Lung (tissue), 12 donors: ENCODE measurements around the gene MAP3K4. TPM values are rescaled to one million over a fixed set of nuclear protein-coding genes. Genes with fewer than 3 reads are reported as not detected.

Experiments used
- ATAC-seq: fragments of 200-7000 bp; cut with Tn5 transposase; one replicate; pipeline ENCODE4 v1.9.1; 2020; ENCODE audit warnings: moderate number of reproducible peaks; ENCODE audit not compliant: insufficient read depth, low FRiP score
- DNase-seq, 3 donors: peaks; one replicate each; pipeline ENCODE4 v3.0.0-alpha.2; 2013 to 2017
- H3K27ac ChIP-seq, 2 donors: one replicate each; pipeline ENCODE4 v1.5.1; 2013; ENCODE audit warnings: mild to moderate bottlenecking in 2 of 2, moderate library complexity in 2 of 2, control low read depth in 1 of 2, inconsistent platforms in 1 of 2, low read depth in 1 of 2, low read length in 1 of 2
- H3K27me3 ChIP-seq, 3 donors: one replicate each; pipeline ENCODE4 v1.5.1; 2013; ENCODE audit warnings: low read length in 2 of 3; ENCODE audit not compliant: control insufficient read depth in 3 of 3, insufficient read depth in 3 of 3
- H3K36me3 ChIP-seq, 4 donors: one replicate each; pipeline ENCODE4 v1.5.1; 2013; ENCODE audit warnings: low read length in 4 of 4, mild to moderate bottlenecking in 1 of 4, moderate library complexity in 1 of 4; ENCODE audit not compliant: control insufficient read depth in 4 of 4, insufficient read depth in 4 of 4
- H3K4me1 ChIP-seq, 5 donors: one replicate each; pipeline ENCODE4 v1.5.1; 2013; ENCODE audit warnings: low read length in 5 of 5, mild to moderate bottlenecking in 2 of 5, moderate library complexity in 1 of 5; ENCODE audit not compliant: control insufficient read depth in 5 of 5, insufficient read depth in 5 of 5
- H3K4me3 ChIP-seq: one replicate; pipeline ENCODE4 v1.5.1; 2013; ENCODE audit warnings: mild to moderate bottlenecking, control low read depth, moderate library complexity
- H3K9ac ChIP-seq, 2 donors: one replicate each; pipeline ENCODE4 v1.5.1; 2013; ENCODE audit warnings: low read length in 2 of 2, control low read depth in 1 of 2; ENCODE audit not compliant: insufficient read depth in 1 of 2
- H3K9me3 ChIP-seq, 4 donors: one replicate each; pipeline ENCODE4 v1.5.1; 2013; ENCODE audit warnings: low read length in 3 of 4, mild to moderate bottlenecking in 1 of 4, moderate library complexity in 1 of 4; ENCODE audit not compliant: control insufficient read depth in 4 of 4, insufficient read depth in 3 of 4
- CTCF ChIP-seq: IDR thresholded peaks from 2 replicates; pipeline ENCODE4 v1.5.1; 2012; ENCODE audit warnings: mild to moderate bottlenecking; ENCODE audit errors: control extremely low read depth, extremely low read depth
- WGBS, 2 donors: extraction: QIAGEN DNeasy Blood & Tissue Kit; methylation state at CpG; one replicate each; pipeline ENCODE4 v1.1.7; 2013; 5-methylcytosine and 5-hydroxymethylcytosine counted together
- polyA plus RNA-seq, 2 donors: library from polyadenylated mRNA; stranded (reverse); fragments of 200-250 nt; gene quantifications; one replicate each; pipeline ENCODE4 v1.2.1, GENCODE V29; 2013
- total RNA-seq, 2 donors: library from RNA; depleted of rRNA in 1 of 2; stranded (reverse); fragments of >200 nt in 1 of 2; gene quantifications; one replicate each; pipeline ENCODE4 v1.2.1, GENCODE V29; 2014 to 2021
- donor health status: control.
- donor health status: control.
- donor health status: Bipolar disorder and iron deficiency.
- donor health status: healthy.
- donor health status: DM: yes; HTN: yes; CAD: no.

Gene MAP3K4
- total and polyA plus RNA-seq, 4 donors, result 8.6 to 56.8 (median 29.9) TPM

DNA sequence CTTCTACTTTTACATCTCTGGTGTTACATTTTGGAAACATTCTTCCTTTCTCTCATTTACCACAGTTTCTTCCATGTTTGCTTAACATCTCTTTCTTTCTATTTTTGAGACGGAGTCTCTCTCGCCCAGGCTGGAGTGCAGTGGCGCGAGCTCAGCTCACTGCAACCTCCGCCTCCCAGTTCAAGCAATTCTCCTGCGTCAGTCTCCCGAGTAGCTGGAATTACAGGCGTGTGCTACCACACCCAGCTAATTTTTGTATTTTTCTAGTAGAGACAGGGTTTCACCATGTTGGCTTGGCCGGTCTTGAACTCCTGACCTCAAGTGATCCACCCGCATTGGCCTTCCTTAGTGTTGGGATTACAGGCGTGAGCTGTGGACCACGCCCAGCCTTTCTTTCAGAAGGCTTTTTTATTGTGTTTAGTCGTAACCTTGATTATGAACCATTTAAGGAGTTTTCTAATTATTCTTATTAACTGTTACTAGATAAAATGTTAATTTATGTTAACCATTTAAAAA is 27.8 kb downstream of the MAP3K4 start:
- WGBS, 2 donors, result 96% methylated on average over 13 of the region's 13 CpGs
- H3K9me3 ChIP-seq, result no peaks in the 10 kb centered on the region
- peaks cover 0 to 3% (median 0%) of the 10 kb centered on the region in 4 donors for H3K36me3 ChIP-seq
- no peak overlapping the region for H3K27ac ChIP-seq
- no peak overlapping the region for H3K9ac ChIP-seq
- no peak for TF ChIP-seq CTCF
- no peak for ATAC-seq
- H3K4me1 ChIP-seq, result peaks cover 0 to 14% (median 6%) of the 10 kb centered on the region in 5 donors
- DNase-seq, result no peak
- no peaks in the 10 kb centered on the region for H3K27me3 ChIP-seq
- H3K4me3 ChIP-seq, result no peak overlapping the region

DNA sequence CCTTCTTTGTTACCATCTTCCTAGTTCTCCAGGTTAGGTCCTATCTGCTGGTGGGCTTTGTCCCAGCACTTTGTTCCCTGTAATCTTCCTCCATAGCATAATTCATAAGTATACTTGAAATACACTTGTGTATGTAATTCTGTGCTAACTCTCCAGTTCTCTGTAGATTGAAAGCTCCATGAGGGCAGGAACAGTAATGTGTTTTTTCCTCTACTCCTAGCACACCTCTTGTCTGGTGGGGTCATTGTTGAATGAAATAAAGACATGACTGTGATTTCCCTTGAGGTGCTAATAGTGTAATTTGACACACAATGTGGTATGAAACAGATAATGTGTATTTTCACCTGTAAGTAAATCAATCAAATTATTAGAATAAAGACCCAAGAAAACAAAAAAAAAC is 30.0 kb downstream of the MAP3K4 start:
- H3K9ac ChIP-seq, result no peak overlapping the region
- peaks cover 0 to 14% (median 4%) of the 10 kb centered on the region in 5 donors for H3K4me1 ChIP-seq
- no peak for TF ChIP-seq CTCF
- H3K27me3 ChIP-seq, result no peaks in the 10 kb centered on the region
- peaks cover 0 to 3% (median 0%) of the 10 kb centered on the region in 4 donors for H3K36me3 ChIP-seq
- no peak overlapping the region for H3K4me3 ChIP-seq
- ATAC-seq (no peak), DNase-seq (no peak)
- H3K27ac ChIP-seq, result no peak overlapping the region
- H3K9me3 ChIP-seq, result no peaks in the 10 kb centered on the region

DNA sequence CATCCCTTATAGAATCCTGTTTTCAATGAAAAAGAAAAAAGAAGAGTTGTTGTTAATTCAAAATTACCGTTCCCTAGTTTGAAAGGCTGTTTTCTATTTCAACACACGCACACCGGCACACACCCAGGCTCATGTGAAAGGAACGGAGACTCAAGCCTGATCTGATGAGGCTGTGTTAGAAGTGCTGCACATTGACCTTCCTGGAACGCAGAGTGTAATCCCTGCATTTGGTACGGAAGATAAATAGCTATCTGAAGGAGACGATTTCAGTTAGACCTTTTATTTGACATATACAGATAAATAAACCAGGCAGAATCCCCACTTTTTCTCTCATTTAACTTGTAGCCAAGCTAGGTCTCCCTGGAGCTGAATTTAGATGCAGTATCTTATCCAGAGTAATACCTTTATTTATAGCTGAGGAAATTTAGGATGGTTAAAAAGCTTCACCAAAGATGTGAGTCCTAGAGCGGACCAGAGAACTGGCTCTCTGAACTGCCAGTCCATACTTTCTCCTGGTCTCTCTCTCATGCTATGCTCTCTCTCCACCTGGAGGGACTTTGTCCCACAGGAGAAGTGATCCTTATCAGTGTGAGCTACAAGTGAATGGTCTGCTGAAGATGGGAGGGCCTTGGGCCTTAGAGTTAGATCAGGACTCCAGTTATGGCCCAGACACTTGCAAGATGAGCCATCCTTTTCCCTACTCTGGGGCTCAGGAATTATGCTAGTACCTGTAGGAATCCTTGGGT is 30.6 kb downstream of the MAP3K4 start:
- peaks cover 0 to 9% (median 4%) of the 10 kb centered on the region in 5 donors for H3K4me1 ChIP-seq
- no peak for TF ChIP-seq CTCF
- ATAC-seq (no peak), DNase-seq (no peak)
- no peak overlapping the region for H3K9ac ChIP-seq
- WGBS, 2 donors, result 93 to 96% methylated on average over 8 of the region's 8 CpGs
- H3K27me3 ChIP-seq, result no peaks in the 10 kb centered on the region
- no peak overlapping the region for H3K27ac ChIP-seq
- no peaks in the 10 kb centered on the region for H3K9me3 ChIP-seq
- H3K36me3 ChIP-seq, result peaks cover 0 to 3% (median 0%) of the 10 kb centered on the region in 4 donors
- no peak overlapping the region for H3K4me3 ChIP-seq

DNA sequence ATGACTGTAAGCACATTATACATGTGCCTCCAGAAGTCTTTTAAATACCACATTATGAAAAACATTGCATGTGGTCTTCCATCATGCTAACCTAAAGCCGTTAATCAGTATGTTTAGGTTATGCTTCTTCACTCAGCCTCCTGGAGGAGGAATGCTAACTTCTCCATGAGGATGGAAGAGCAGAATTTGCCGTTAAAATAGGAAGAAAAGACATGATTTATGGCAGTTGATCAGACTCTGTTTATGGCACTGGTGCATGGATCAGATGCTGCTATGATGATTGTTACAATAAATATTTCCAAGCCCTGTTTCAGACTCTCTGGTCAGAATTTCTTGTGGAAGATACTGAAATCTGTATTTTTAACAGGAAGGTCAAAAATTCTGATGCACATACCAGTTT is 31.7 kb downstream of the MAP3K4 start:
- Histone ChIP-seq H3K36me3 (peaks cover 0 to 3% (median 0%) of the 10 kb centered on the region in 4 donors), H3K4me3 (no peak overlapping the region), H3K27ac (no peak overlapping the region), H3K27me3 (no peaks in the 10 kb centered on the region), H3K9ac (no peak overlapping the region), H3K9me3 (no peaks in the 10 kb centered on the region), H3K4me1 (peaks cover 0 to 5% (median 1%) of the 10 kb centered on the region in 5 donors)
- no peak for TF ChIP-seq CTCF
- 81 to 82% methylated on average over 2 of the region's 2 CpGs for WGBS, 2 donors
- ATAC-seq, result no peak
- no peak for DNase-seq
